ENCODE measurements around the gene TSTD1.
"Not testable (repeated sequence)": the region's sequence is repeated elsewhere in the genome, so short reads cannot be mapped to it uniquely, and the experiment has no call there.

Gene TSTD1

GRCh38 chr1:161021165-161021969, 17.4 kb downstream of the TSTD1 start:
- Histone ChIP-seq H3K27ac (ENCODE audit: low read depth, low read length) (peak overlapping the region; percentile 94), H3K4me3 (ENCODE audit: low read depth in 1 of 5, low read length in 5 of 5) (peak overlapping the region; percentile 77 to 93 (median 91)), H3K9me3 (ENCODE audit: control insufficient read depth in 5 of 5, low read length in 5 of 5) (no peaks in the 10 kb centered on the region), H3K4me1 (ENCODE audit: control insufficient read depth in 5 of 5, insufficient read depth in 5 of 5, low read length in 5 of 5) (peaks cover 3 to 49% (median 44%) of the 10 kb centered on the region in 5 donors), H3K36me3 (ENCODE audit: control insufficient read depth in 5 of 5, insufficient read depth in 5 of 5, low read length in 5 of 5) (no peaks in the 10 kb centered on the region), H3K9ac (ENCODE audit: low read length in 5 of 5) (peak overlapping the region; percentile 1 to 93 (median 84)), H3K27me3 (ENCODE audit: control insufficient read depth in 5 of 5, insufficient read depth in 4 of 5, low read length in 5 of 5) (no peaks in the 10 kb centered on the region)

- Histone ChIP-seq H3K9me3 (ENCODE audit: control insufficient read depth in 5 of 5, low read length in 5 of 5) (no peaks in the 10 kb centered on the region), H3K9ac (ENCODE audit: low read length in 5 of 5) (peak within 1 kb of the TSS; percentile 69 to 93 (median 84)), H3K27ac (ENCODE audit: low read depth, low read length) (peak within 1 kb of the TSS; percentile 94), H3K36me3 (ENCODE audit: control insufficient read depth in 5 of 5, insufficient read depth in 5 of 5, low read length in 5 of 5) (no peaks in the 10 kb centered on the region), H3K4me1 (ENCODE audit: control insufficient read depth in 5 of 5, insufficient read depth in 5 of 5, low read length in 5 of 5) (peaks cover 3 to 49% (median 44%) of the 10 kb centered on the region in 5 donors), H3K27me3 (ENCODE audit: control insufficient read depth in 5 of 5, insufficient read depth in 4 of 5, low read length in 5 of 5) (no peaks in the 10 kb centered on the region), H3K4me3 (ENCODE audit: low read depth in 1 of 5, low read length in 5 of 5) (peak within 1 kb of the TSS; percentile 77 to 93 (median 91))
Measured at GRCh38 chr1:161020509-161021164, 18.1 kb downstream of the TSTD1 start, which contains the start of gene F11R. Gene F11R (minus strand): TSS chr1:161021152. CDS start chr1:161021073, 79 bp downstream.

GRCh38 chr1:161019751-161020495, 18.8 kb downstream of the TSTD1 start:
- peaks cover 3 to 49% (median 44%) of the 10 kb centered on the region in 5 donors for H3K4me1 ChIP-seq (ENCODE audit: control insufficient read depth in 5 of 5, insufficient read depth in 5 of 5, low read length in 5 of 5)

GRCh38 chr1:161019111-161019660, 19.6 kb downstream of the TSTD1 start:
- Histone ChIP-seq H3K27ac (ENCODE audit: low read depth, low read length) (peak overlapping the region; percentile 94), H3K9ac (ENCODE audit: low read length in 5 of 5) (peak overlapping the region in 2 of 5 donors; percentile 26 to 59), H3K4me1 (ENCODE audit: control insufficient read depth in 5 of 5, insufficient read depth in 5 of 5, low read length in 5 of 5) (peaks cover 3 to 52% (median 48%) of the 10 kb centered on the region in 5 donors), H3K4me3 (ENCODE audit: low read depth in 1 of 5, low read length in 5 of 5) (peak overlapping the region in 4 of 5 donors; percentile 86 to 93 (median 92))
- not testable (repeated sequence) for H3K27me3 ChIP-seq (ENCODE audit: control insufficient read depth in 5 of 5, insufficient read depth in 4 of 5, low read length in 5 of 5); H3K9me3 ChIP-seq (ENCODE audit: control insufficient read depth in 5 of 5, low read length in 5 of 5); H3K36me3 ChIP-seq (ENCODE audit: control insufficient read depth in 5 of 5, insufficient read depth in 5 of 5, low read length in 5 of 5)

More at GRCh38 chr1:161019751-161020495, 18.8 kb downstream of the TSTD1 start:
- H3K9ac ChIP-seq (ENCODE audit: low read length in 5 of 5), result peak overlapping the region; percentile 69 to 93 (median 84)
- peak overlapping the region; percentile 94 for H3K27ac ChIP-seq (ENCODE audit: low read depth, low read length)
- H3K36me3 ChIP-seq (ENCODE audit: control insufficient read depth in 5 of 5, insufficient read depth in 5 of 5, low read length in 5 of 5), result no peaks in the 10 kb centered on the region
- H3K9me3 ChIP-seq (ENCODE audit: control insufficient read depth in 5 of 5, low read length in 5 of 5), result no peaks in the 10 kb centered on the region
- no peaks in the 10 kb centered on the region for H3K27me3 ChIP-seq (ENCODE audit: control insufficient read depth in 5 of 5, insufficient read depth in 4 of 5, low read length in 5 of 5)
- peak overlapping the region; percentile 77 to 93 (median 91) for H3K4me3 ChIP-seq (ENCODE audit: low read depth in 1 of 5, low read length in 5 of 5)

GRCh38 chr1:161018631-161018930, 20.2 kb downstream of the TSTD1 start:
- Histone ChIP-seq H3K27ac (ENCODE audit: low read depth, low read length) (peak overlapping the region; percentile 94), H3K27me3 (ENCODE audit: control insufficient read depth in 5 of 5, insufficient read depth in 4 of 5, low read length in 5 of 5) (no peaks in the 10 kb centered on the region), H3K4me1 (ENCODE audit: control insufficient read depth in 5 of 5, insufficient read depth in 5 of 5, low read length in 5 of 5) (peaks cover 3 to 57% (median 54%) of the 10 kb centered on the region in 5 donors), H3K36me3 (ENCODE audit: control insufficient read depth in 5 of 5, insufficient read depth in 5 of 5, low read length in 5 of 5) (no peaks in the 10 kb centered on the region), H3K9ac (ENCODE audit: low read length in 5 of 5) (peak overlapping the region in 2 of 5 donors; percentile 26 to 59), H3K9me3 (ENCODE audit: control insufficient read depth in 5 of 5, low read length in 5 of 5) (no peaks in the 10 kb centered on the region), H3K4me3 (ENCODE audit: low read depth in 1 of 5, low read length in 5 of 5) (peak overlapping the region in 2 of 5 donors; percentile 9 to 17)

GRCh38 chr1:161017756-161018630, 20.8 kb downstream of the TSTD1 start:
- Histone ChIP-seq H3K27ac (ENCODE audit: low read depth, low read length) (peak overlapping the region; percentile 94), H3K9ac (ENCODE audit: low read length in 5 of 5) (peak overlapping the region in 3 of 5 donors; percentile 16 to 59 (median 26)), H3K4me3 (ENCODE audit: low read depth in 1 of 5, low read length in 5 of 5) (peak overlapping the region in 1 of 5 donors; percentile 7), H3K9me3 (ENCODE audit: control insufficient read depth in 5 of 5, low read length in 5 of 5) (no peaks in the 10 kb centered on the region), H3K36me3 (ENCODE audit: control insufficient read depth in 5 of 5, insufficient read depth in 5 of 5, low read length in 5 of 5) (no peaks in the 10 kb centered on the region), H3K27me3 (ENCODE audit: control insufficient read depth in 5 of 5, insufficient read depth in 4 of 5, low read length in 5 of 5) (no peaks in the 10 kb centered on the region), H3K4me1 (ENCODE audit: control insufficient read depth in 5 of 5, insufficient read depth in 5 of 5, low read length in 5 of 5) (peaks cover 3 to 63% (median 60%) of the 10 kb centered on the region in 5 donors)

- not testable (repeated sequence) for H3K36me3 ChIP-seq (ENCODE audit: control insufficient read depth in 5 of 5, insufficient read depth in 5 of 5, low read length in 5 of 5); H3K27me3 ChIP-seq (ENCODE audit: control insufficient read depth in 5 of 5, insufficient read depth in 4 of 5, low read length in 5 of 5); H3K9ac ChIP-seq (ENCODE audit: low read length in 5 of 5); H3K9me3 ChIP-seq (ENCODE audit: control insufficient read depth in 5 of 5, low read length in 5 of 5); H3K4me3 ChIP-seq (ENCODE audit: low read depth in 1 of 5, low read length in 5 of 5)
- peaks cover 3 to 65% (median 64%) of the 10 kb centered on the region in 5 donors for H3K4me1 ChIP-seq (ENCODE audit: control insufficient read depth in 5 of 5, insufficient read depth in 5 of 5, low read length in 5 of 5)
- H3K27ac ChIP-seq (ENCODE audit: low read depth, low read length), result peak overlapping the region; percentile 94
Measured at GRCh38 chr1:161017181-161017580, 21.6 kb downstream of the TSTD1 start.

- H3K4me1 ChIP-seq (ENCODE audit: control insufficient read depth in 5 of 5, insufficient read depth in 5 of 5, low read length in 5 of 5), result peaks cover 3 to 66% (median 63%) of the 10 kb centered on the region in 5 donors
Measured at GRCh38 chr1:161016683-161017082, 22.1 kb downstream of the TSTD1 start.

More at GRCh38 chr1:161016683-161017082, 22.1 kb downstream of the TSTD1 start:
- H3K9ac ChIP-seq (ENCODE audit: low read length in 5 of 5); H3K9me3 ChIP-seq (ENCODE audit: control insufficient read depth in 5 of 5, low read length in 5 of 5); H3K36me3 ChIP-seq (ENCODE audit: control insufficient read depth in 5 of 5, insufficient read depth in 5 of 5, low read length in 5 of 5); H3K27me3 ChIP-seq (ENCODE audit: control insufficient read depth in 5 of 5, insufficient read depth in 4 of 5, low read length in 5 of 5); H3K4me3 ChIP-seq (ENCODE audit: low read depth in 1 of 5, low read length in 5 of 5); H3K27ac ChIP-seq (ENCODE audit: low read depth, low read length): not testable (repeated sequence)

Measured in subcutaneous abdominal adipose tissue (tissue), 5 donors.